Mononuclear cell (primary cell): ENCODE measurements around the gene ANK3. TPM values are rescaled to one million over a fixed set of nuclear protein-coding genes. Genes with fewer than 3 reads are reported as not detected.

Experiments used
- H3K27me3 ChIP-seq: 2 replicates; pipeline ENCODE4 v1.6.0; 2011; ENCODE audit warnings: low read length, control low read depth; ENCODE audit not compliant: insufficient read depth
- H3K4me1 ChIP-seq: 2 replicates; pipeline ENCODE4 v1.5.1; 2011; ENCODE audit warnings: mild to moderate bottlenecking, low read length, control low read depth; ENCODE audit not compliant: insufficient read depth
- H3K4me3 ChIP-seq: 2 replicates; pipeline ENCODE4 v1.5.1; 2011; ENCODE audit warnings: mild to moderate bottlenecking, low read length, moderate library complexity
- H3K9me3 ChIP-seq: 2 replicates; pipeline ENCODE4 v1.5.1; 2011; ENCODE audit warnings: low read depth, mild to moderate bottlenecking, control low read depth, low read length
- total RNA-seq: library from RNA; depleted of rRNA; stranded (reverse); fragments of >200 nt; gene quantifications from one replicate; pipeline ENCODE4 v1.2.3, GENCODE V29; 2012

The ANK3 gene
- total RNA-seq, result 73.0 TPM

- no peak within 1 kb of the TSS for H3K4me3 ChIP-seq
- H3K9me3 ChIP-seq, result no peaks in the 10 kb centered on the region
- H3K4me1 ChIP-seq, result peaks cover 10% of the 10 kb centered on the region
- no peaks in the 10 kb centered on the region for H3K27me3 ChIP-seq
Observed at GRCh38 chr10:60389413-60390025, at the start of gene ANK3. ANK3 (minus strand) TSS chr10:60389875; CDS start chr10:60389538, 337 bp downstream.

GRCh38 chr10:60434418-60435046, 44.9 kb upstream of the ANK3 start:
- no peaks in the 10 kb centered on the region for H3K27me3 ChIP-seq
- no peaks in the 10 kb centered on the region for H3K4me1 ChIP-seq
- H3K9me3 ChIP-seq, result no peaks in the 10 kb centered on the region
- H3K4me3 ChIP-seq, result no peak overlapping the region

- H3K4me1 ChIP-seq, result no peaks in the 10 kb centered on the region
- no peaks in the 10 kb centered on the region for H3K27me3 ChIP-seq
- H3K9me3 ChIP-seq, result no peaks in the 10 kb centered on the region
- no peak overlapping the region for H3K4me3 ChIP-seq
Observed at GRCh38 chr10:60433684-60434083, 44.0 kb upstream of the ANK3 start.

- H3K4me3 ChIP-seq, result no peak overlapping the region
- H3K27me3 ChIP-seq, result no peaks in the 10 kb centered on the region
- H3K9me3 ChIP-seq, result no peaks in the 10 kb centered on the region
- no peaks in the 10 kb centered on the region for H3K4me1 ChIP-seq
Observed at GRCh38 chr10:60430836-60431597, 41.3 kb upstream of the ANK3 start.

- H3K4me3 ChIP-seq, result no peak overlapping the region
- no peaks in the 10 kb centered on the region for H3K9me3 ChIP-seq
- no peaks in the 10 kb centered on the region for H3K4me1 ChIP-seq
- no peaks in the 10 kb centered on the region for H3K27me3 ChIP-seq
Observed at GRCh38 chr10:60430017-60430416, 40.3 kb upstream of the ANK3 start.

GRCh38 chr10:60429084-60429849, 39.6 kb upstream of the ANK3 start:
- Histone ChIP-seq H3K9me3 (no peaks in the 10 kb centered on the region), H3K4me1 (no peaks in the 10 kb centered on the region), H3K27me3 (no peaks in the 10 kb centered on the region), H3K4me3 (no peak overlapping the region)

GRCh38 chr10:60428387-60428737, 38.7 kb upstream of the ANK3 start:
- no peaks in the 10 kb centered on the region for H3K4me1 ChIP-seq
- no peaks in the 10 kb centered on the region for H3K9me3 ChIP-seq
- H3K27me3 ChIP-seq, result no peaks in the 10 kb centered on the region
- no peak overlapping the region for H3K4me3 ChIP-seq

GRCh38 chr10:60427709-60428386, 38.2 kb upstream of the ANK3 start:
- H3K27me3 ChIP-seq, result no peaks in the 10 kb centered on the region
- no peak overlapping the region for H3K4me3 ChIP-seq
- no peaks in the 10 kb centered on the region for H3K4me1 ChIP-seq
- no peaks in the 10 kb centered on the region for H3K9me3 ChIP-seq

GRCh38 chr10:60427148-60427547, 37.5 kb upstream of the ANK3 start:
- Histone ChIP-seq H3K4me1 (no peaks in the 10 kb centered on the region), H3K4me3 (no peak overlapping the region), H3K9me3 (no peaks in the 10 kb centered on the region), H3K27me3 (no peaks in the 10 kb centered on the region)

- Histone ChIP-seq H3K4me1 (no peaks in the 10 kb centered on the region), H3K27me3 (no peaks in the 10 kb centered on the region), H3K9me3 (no peaks in the 10 kb centered on the region), H3K4me3 (no peak overlapping the region)
Observed at GRCh38 chr10:60426425-60426824, 36.8 kb upstream of the ANK3 start.

- Histone ChIP-seq H3K4me3 (no peak overlapping the region), H3K9me3 (no peaks in the 10 kb centered on the region), H3K4me1 (no peaks in the 10 kb centered on the region), H3K27me3 (no peaks in the 10 kb centered on the region)
Observed at GRCh38 chr10:60425392-60426110, 35.9 kb upstream of the ANK3 start.

- Histone ChIP-seq H3K4me3 (no peak overlapping the region), H3K27me3 (no peaks in the 10 kb centered on the region), H3K4me1 (no peaks in the 10 kb centered on the region), H3K9me3 (no peaks in the 10 kb centered on the region)
Observed at GRCh38 chr10:60424971-60425370, 35.3 kb upstream of the ANK3 start.

GRCh38 chr10:60423920-60424319, 34.2 kb upstream of the ANK3 start:
- Histone ChIP-seq H3K27me3 (no peaks in the 10 kb centered on the region), H3K9me3 (no peaks in the 10 kb centered on the region), H3K4me3 (no peak overlapping the region), H3K4me1 (no peaks in the 10 kb centered on the region)

- H3K27me3 ChIP-seq, result no peaks in the 10 kb centered on the region
- H3K4me1 ChIP-seq, result no peaks in the 10 kb centered on the region
- no peaks in the 10 kb centered on the region for H3K9me3 ChIP-seq
- H3K4me3 ChIP-seq, result no peak overlapping the region
Observed at GRCh38 chr10:60422809-60423208, 33.1 kb upstream of the ANK3 start.
